ENCODE results near the gene FAM117A. TPM values are rescaled to one million over a fixed set of nuclear protein-coding genes. Genes with fewer than 3 reads are reported as not detected.

Gene FAM117A
- total RNA-seq, 2 experiments from 2014 or later: 23.2 to 26.5 TPM

GRCh38 chr17:49776551-49777300 lies 12.8 kb upstream of the FAM117A start:
- ChIA-PET CTCF (interaction anchor here (1.5 kb wide), 2 partner anchors 68 to 207 kb away, joined by 5 to 7 read pairs; no protein-coding TSS in a partner anchor), POLR2A (interaction anchor here (0.8 to 2.4 kb wide), 5 partner anchors 10 to 68 kb away, joined by 3 to 14 read pairs (median 4); partner anchors contain the start of genes FAM117A, KAT7 and SLC35B1)
- intact Hi-C loops (cut with DNase I, micrococcal nuclease): no loop called here
- Histone ChIP-seq H3K9me3 (ENCODE audit: control insufficient read depth in 1 of 2, insufficient read depth in 1 of 2, low read length in 2 of 2) (no peaks in the 10 kb centered on the region), H3K27ac (ENCODE audit: low read depth in 1 of 2, low read length in 2 of 2) (no peak overlapping the region), H3K36me3 (ENCODE audit: insufficient read depth, low read length) (no peaks in the 10 kb centered on the region), H3K4me1 (ENCODE audit: insufficient read depth, low read length) (peaks cover 3% of the 10 kb centered on the region), H3K4me3 (ENCODE audit: low read length) (no peak overlapping the region), H3K27me3 (ENCODE audit: control insufficient read depth in 1 of 2, insufficient read depth in 2 of 2, low read length in 2 of 2) (no peaks in the 10 kb centered on the region)
- Mint-ChIP-seq H3K4me3 (no peak overlapping the region), H3K27me3 (no peaks in the 10 kb centered on the region), H3K27ac (no peak overlapping the region), H3K36me3 (ENCODE audit: low read depth) (no peaks in the 10 kb centered on the region), H3K4me1 (ENCODE audit: low read depth) (no peaks in the 10 kb centered on the region), H3K9me3 (no peaks in the 10 kb centered on the region)
- no peak for ATAC-seq (ENCODE audit: poor library complexity)
- TF ChIP-seq, protein P1, sequence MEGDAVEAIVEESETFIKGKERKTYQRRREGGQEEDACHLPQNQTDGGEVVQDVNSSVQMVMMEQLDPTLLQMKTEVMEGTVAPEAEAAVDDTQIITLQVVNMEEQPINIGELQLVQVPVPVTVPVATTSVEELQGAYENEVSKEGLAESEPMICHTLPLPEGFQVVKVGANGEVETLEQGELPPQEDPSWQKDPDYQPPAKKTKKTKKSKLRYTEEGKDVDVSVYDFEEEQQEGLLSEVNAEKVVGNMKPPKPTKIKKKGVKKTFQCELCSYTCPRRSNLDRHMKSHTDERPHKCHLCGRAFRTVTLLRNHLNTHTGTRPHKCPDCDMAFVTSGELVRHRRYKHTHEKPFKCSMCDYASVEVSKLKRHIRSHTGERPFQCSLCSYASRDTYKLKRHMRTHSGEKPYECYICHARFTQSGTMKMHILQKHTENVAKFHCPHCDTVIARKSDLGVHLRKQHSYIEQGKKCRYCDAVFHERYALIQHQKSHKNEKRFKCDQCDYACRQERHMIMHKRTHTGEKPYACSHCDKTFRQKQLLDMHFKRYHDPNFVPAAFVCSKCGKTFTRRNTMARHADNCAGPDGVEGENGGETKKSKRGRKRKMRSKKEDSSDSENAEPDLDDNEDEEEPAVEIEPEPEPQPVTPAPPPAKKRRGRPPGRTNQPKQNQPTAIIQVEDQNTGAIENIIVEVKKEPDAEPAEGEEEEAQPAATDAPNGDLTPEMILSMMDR (IDR thresholded peaks at IDR 0.05): no peak
- DNase-seq: no peak

DNA sequence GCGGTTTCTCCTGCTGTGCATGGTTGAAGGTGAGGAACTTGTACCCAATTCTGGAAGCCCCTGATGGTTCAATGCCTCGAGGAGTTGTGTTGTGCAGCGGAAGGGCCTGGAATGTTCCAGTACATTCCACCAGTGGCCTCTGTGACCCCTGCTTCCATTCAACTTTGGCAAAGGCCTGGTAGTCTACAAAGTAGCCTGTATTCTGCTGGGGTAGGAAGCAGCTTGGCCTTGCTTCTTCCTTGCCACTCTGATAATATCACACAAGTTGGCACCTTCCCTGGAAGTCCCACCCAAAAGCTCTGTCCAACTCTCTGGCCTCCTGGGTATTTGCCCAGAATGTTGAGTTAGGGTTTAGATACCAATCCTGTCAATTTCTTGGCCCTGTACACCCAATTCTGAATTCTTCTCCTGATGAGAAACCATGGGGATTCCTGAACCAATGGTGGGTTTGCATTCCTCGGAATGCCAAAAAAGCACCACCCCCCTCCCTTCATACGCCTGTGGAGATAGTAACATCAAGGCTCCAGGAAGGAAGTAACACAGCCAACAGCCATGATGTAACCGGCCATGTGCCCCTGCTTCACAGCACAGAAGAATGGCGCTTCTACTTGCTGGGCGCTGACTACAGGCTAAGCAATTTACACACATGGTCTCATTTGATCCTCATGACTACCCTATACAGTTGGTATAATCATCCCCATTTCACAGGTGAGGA lies 11.8 kb upstream of the FAM117A start:
- DNase-seq: no peak
- CTCF ChIA-PET: interaction anchor here (1.5 kb wide), 2 partner anchors 67 to 206 kb away, joined by 5 to 7 read pairs; no protein-coding TSS in a partner anchor
- Mint-ChIP-seq H3K9me3 (no peaks in the 10 kb centered on the region), H3K36me3 (ENCODE audit: low read depth) (no peaks in the 10 kb centered on the region), H3K4me3 (no peak overlapping the region), H3K4me1 (ENCODE audit: low read depth) (no peaks in the 10 kb centered on the region), H3K27ac (no peak overlapping the region), H3K27me3 (no peaks in the 10 kb centered on the region)
- Histone ChIP-seq H3K36me3 (ENCODE audit: insufficient read depth, low read length) (no peaks in the 10 kb centered on the region), H3K27ac (ENCODE audit: low read depth in 1 of 2, low read length in 2 of 2) (no peak overlapping the region), H3K9me3 (ENCODE audit: control insufficient read depth in 1 of 2, insufficient read depth in 1 of 2, low read length in 2 of 2) (no peaks in the 10 kb centered on the region), H3K4me1 (ENCODE audit: insufficient read depth, low read length) (peaks cover 3% of the 10 kb centered on the region), H3K27me3 (ENCODE audit: control insufficient read depth in 1 of 2, insufficient read depth in 2 of 2, low read length in 2 of 2) (no peaks in the 10 kb centered on the region), H3K4me3 (ENCODE audit: low read length) (no peak overlapping the region)
- no peak for ATAC-seq (ENCODE audit: poor library complexity)
- TF ChIP-seq, protein P1 (IDR thresholded peaks at IDR 0.05): no peak
- intact Hi-C loops (cut with DNase I, micrococcal nuclease): no loop called here
- POLR2A ChIA-PET: interaction anchor here (0.8 to 2.4 kb wide), 3 partner anchors 11 to 67 kb away, joined by 4 to 14 read pairs (median 5); partner anchors contain the start of genes FAM117A, KAT7 and SLC35B1

DNA sequence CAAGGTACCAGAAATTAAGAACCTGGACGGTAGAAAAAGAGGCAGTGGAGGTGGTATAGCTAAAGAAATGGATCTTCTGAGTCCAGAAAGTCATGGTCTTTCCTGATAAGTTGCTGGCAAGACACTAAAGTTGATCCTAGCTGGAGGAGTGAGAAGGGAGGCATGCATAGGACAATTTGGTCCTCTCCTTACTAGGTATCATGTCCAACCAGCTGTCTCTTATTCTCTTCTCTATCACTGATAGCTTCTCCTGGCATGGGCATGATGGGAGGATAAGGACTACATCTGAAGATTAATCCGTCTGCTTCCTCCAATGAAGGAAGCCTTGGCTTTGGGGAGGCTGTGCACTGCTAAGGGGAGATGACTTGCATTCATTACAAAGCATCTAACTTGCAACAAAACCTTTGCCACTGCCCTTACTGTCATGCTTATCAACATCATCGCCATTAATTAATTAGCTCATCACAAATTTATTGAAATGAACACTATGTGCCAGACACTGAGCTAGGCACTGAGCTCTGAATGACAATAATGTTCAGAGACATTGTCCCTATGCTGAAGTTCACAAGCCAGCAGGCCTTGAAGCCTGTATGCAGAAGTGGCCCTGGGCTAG lies 3.1 kb upstream of the FAM117A start:
- TF ChIP-seq, protein P1 (IDR thresholded peaks at IDR 0.05): no peak
- POLR2A ChIA-PET: interaction anchor here (1.3 to 2.1 kb wide), 3 partner anchors 9 to 29 kb away, joined by 3 to 6 read pairs (median 4); no protein-coding TSS in a partner anchor
- ATAC-seq (ENCODE audit: poor library complexity) (no peak), DNase-seq (no peak)
- Histone ChIP-seq H3K36me3 (ENCODE audit: insufficient read depth, low read length) (no peaks in the 10 kb centered on the region), H3K4me1 (ENCODE audit: insufficient read depth, low read length) (peaks cover 16% of the 10 kb centered on the region), H3K9me3 (ENCODE audit: control insufficient read depth in 1 of 2, insufficient read depth in 1 of 2, low read length in 2 of 2) (no peaks in the 10 kb centered on the region), H3K27ac (ENCODE audit: low read depth in 1 of 2, low read length in 2 of 2) (no peak overlapping the region), H3K4me3 (ENCODE audit: low read length) (no peak overlapping the region), H3K27me3 (ENCODE audit: control insufficient read depth in 1 of 2, insufficient read depth in 2 of 2, low read length in 2 of 2) (no peaks in the 10 kb centered on the region)
- CTCF ChIA-PET: interaction anchor here (8.3 kb wide), 1 partner anchor 59 kb away, joined by 67 read pairs; the partner anchor contains the start of gene SLC35B1
- intact Hi-C loops (cut with DNase I, micrococcal nuclease): loop anchor here in 1 of 2 experiments (5.0 kb wide), 1 partner anchor 35 kb away; no protein-coding TSS in a partner anchor
- peaks cover 23% of the 10 kb centered on the region for H3K4me1 Mint-ChIP-seq (ENCODE audit: low read depth)
- H3K27me3 Mint-ChIP-seq: no peaks in the 10 kb centered on the region
- peaks cover 6% of the 10 kb centered on the region for H3K36me3 Mint-ChIP-seq (ENCODE audit: low read depth)
- no peak overlapping the region for H3K27ac Mint-ChIP-seq
- H3K9me3 Mint-ChIP-seq: no peaks in the 10 kb centered on the region
- no peak overlapping the region for H3K4me3 Mint-ChIP-seq

Data from CD4-positive, alpha-beta T cell (primary cell).